Measurements from ENCODE around the gene SLC5A1.
A peak's percentile ranks its signal among the peaks of the same experiment; 100 is the strongest.

The SLC5A1 gene

DNA sequence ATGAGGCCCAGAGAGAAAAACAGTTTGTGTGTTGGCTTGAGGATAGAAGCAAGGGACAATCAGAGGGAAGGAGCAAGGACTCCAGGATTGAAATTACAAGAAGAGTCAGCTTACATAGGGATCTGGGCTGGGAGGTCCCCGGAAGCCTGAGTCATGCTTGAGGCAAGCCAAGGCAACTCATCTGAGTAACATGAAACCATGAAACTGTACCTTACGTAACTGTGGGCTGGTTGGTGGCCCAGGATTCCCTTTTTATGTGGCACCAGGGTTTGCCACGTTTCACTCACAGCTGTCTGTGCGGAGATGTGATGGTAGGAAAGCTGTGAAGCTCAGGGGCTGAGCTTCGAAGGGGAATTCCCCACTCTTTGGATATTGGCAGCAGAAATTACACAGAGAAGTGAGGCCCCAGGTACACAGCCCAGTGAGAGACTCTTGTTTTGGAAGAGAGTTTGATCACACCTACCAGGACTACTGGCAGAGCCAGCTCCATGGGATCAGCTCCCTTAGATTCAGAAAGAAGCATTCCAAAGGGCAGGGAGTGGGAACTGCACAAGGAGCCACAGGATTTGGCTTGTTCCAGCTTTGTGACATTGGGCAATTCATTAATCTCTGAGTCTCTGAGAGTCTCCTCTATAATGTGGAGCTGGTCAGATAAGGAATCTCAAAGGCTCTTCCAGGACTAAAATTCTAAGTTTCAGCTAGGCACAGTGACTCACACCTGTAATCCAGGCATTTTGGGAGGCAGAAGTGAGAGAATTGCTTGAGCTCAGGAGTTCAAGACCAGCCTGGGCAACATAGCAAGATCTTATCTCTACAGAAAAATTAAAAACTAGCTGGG lies 7.8 kb downstream of the SLC5A1 start:
- DNase-seq, result no peak

- no peak for DNase-seq
Observed at GRCh38 chr22:32052244-32052643, 9.2 kb downstream of the SLC5A1 start.

DNA sequence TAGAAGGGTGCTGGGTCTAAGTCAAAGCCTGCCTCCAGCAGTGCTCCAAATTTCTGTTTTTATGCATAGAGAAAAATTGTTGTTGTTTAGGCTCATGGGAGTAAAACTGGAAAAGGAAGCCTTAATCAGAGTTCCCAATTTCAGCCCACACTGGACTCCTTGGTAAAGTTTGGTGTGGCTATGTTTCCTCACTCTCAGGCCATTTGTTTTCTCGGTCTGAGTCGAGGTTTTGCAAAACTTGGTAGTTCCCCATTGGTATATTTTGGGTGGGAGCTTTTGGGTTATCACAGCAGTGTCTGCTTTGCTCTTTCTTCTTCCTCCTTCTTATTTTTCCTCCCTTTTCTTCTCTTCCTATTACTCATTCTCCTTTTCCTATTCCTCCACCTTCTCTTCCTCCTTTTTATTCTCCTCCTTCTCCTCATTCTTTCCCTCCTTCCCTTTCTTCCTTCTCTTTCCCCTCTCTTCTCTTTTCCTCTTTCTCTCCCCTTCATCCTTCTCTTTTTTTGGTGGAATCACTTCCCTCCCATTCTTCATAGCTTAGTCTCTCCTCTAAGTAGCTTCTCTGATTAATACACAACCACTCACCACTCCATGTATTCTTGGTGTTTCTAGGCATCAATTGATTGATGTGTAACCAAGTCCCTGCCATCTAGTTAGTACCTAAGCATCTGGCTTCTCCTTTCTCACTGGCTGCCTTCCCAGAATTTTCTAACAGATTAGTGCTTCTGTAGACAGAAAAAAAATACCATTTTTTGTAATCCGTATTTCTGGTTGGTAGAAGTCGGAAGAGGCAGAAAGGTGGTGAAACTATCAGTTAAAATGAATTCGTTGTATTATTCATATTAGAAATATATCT lies 10.1 kb downstream of the SLC5A1 start:
- DNase-seq, result no peak

- DNase-seq, result no peak
Observed at GRCh38 chr22:32055069-32055468, 12.0 kb downstream of the SLC5A1 start.

- no peak for DNase-seq
Observed at GRCh38 chr22:32058656-32059260, 15.7 kb downstream of the SLC5A1 start.

DNA sequence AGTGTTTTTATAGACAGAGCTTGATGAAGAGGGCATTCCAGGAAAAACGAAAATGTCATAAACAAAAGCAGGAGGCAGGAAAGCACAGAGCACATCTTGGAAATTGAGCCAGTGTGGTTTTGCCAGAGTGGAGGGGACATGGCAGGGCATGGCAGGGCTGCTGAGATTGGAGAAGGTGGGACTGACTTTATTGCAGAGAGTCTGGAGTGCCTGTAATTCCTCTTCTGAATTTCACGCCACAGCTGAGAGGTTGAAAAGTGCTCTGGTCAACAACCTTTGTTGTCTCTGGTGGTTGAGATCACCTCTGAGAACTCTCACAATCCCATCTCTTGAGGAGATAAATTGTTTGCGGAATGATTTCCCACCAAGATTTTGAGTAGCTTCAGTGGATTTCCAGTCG lies 16.4 kb downstream of the SLC5A1 start:
- no peak for DNase-seq

DNA sequence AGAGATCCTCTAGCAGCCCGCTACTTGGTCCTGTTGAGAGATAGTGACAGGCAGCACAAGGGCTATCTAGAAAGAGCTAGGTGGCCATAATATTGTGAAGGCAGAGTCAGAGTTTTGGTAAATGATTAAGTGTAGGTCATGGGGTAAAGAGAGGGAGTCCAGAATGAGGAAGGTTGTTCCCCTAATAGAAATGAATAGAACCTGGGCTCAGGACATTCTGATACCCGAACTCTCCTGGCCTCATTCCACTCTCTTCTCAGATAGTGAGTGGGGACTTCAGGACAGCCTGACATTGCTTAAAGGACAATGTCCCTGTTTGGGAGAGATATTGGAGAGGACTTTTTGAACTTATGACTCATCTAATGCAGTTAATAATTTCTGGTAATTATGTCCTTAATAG lies 20.6 kb downstream of the SLC5A1 start:
- no peak for DNase-seq

DNA sequence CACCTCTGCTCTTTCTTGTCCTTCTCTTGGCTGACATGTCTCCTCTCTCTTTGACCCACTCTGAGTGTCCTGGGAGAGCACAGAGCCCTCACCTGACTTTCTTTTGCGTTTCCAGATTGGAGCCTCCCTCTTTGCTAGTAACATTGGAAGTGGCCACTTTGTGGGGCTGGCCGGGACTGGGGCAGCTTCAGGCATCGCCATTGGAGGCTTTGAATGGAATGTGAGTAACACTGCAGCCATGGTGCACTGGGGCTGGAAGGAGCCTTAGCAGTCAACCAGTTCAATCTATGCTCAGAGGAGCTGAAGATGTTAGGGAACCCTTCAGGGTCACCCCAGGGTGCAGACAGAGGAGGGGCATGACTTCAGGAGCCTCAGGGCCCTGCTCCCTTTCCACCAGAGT lies 23.8 kb downstream of the SLC5A1 start:
- no peak for DNase-seq

DNA sequence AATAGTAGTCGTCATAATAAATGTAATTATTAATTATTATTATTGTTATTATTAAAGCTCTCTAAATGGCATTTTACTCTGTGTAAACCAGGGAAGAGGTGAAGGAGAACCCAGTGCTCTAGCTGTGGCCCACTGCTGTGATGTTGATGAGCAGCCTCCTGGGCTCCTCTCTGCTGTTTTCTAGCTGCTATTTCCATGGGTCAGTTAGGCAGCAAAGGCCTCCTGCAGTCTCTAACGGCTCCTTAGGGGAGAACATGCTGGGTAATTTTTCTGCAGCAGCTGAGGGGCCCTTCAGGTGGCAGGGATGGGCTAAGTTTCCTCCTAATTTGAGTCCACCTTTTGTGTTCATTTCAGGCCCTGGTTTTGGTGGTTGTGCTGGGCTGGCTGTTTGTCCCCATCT lies 24.6 kb downstream of the SLC5A1 start:
- DNase-seq, result no peak

DNA sequence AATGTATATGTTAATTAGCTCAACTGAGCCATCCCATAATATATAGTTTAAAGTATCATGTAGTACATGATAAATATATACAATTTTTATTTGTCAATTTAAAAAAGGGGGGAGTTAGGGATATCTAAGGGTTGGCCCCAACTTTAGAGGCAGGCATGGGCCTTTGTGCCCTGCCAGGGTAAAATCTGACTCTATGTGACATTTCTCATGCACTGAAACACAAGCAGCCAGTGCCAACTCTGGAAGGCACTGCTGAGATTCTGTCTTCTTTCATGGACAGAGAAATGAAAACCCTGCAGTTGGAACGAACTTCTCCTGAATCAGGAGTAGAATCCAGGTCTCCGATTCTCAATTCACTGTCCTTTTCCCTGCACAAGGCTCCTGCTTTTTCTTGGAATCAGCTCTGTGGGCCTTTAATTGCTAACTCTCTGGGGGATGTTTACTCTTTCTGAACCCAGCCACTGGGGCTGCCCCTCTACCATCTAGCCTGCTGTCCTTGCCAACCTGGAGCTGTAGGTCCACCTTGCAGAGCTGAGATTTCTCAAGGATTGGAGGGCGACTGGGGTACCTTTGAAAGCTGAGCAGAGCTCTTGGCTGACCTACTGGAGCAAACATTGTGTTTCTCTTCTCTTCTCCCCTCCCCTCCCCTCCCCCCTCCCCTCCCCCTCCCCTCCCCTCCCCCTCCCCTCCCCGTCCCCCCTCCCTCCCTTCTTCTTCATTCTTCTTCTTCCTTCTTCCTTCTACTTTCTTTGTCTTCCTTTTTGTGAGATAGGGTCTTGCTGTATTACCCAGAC lies 26.7 kb downstream of the SLC5A1 start:
- no peak for DNase-seq

- DNase-seq, result no peak
Observed at GRCh38 chr22:32073262-32073661, 30.2 kb downstream of the SLC5A1 start.

- DNase-seq, result no peak
Observed at GRCh38 chr22:32073823-32074380, 30.8 kb downstream of the SLC5A1 start.

GRCh38 chr22:32075997-32076760 lies 33.1 kb downstream of the SLC5A1 start:
- no peak for DNase-seq

GRCh38 chr22:32076761-32077084 lies 33.7 kb downstream of the SLC5A1 start:
- no peak for DNase-seq

DNA sequence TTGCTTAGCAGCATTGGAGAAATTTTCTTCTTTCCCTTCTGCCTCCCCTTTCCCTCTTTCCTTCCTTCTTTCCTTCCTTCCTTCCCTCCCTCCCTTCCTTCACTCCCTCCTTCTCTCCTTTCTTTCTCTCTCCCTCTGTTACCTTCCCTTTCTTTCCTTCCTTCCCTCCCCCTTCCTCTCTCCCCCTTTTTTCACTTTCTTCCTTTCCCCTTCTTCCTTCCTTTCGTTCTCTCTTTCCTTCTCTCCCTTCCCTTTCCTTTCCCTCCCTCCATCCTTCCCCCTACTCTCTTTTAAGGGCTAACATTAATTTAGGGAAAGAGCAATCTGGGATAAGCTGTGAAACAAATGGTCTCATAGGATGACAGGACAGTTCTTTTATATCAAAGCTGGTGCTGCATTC lies 34.1 kb downstream of the SLC5A1 start:
- DNase-seq, result no peak

DNA sequence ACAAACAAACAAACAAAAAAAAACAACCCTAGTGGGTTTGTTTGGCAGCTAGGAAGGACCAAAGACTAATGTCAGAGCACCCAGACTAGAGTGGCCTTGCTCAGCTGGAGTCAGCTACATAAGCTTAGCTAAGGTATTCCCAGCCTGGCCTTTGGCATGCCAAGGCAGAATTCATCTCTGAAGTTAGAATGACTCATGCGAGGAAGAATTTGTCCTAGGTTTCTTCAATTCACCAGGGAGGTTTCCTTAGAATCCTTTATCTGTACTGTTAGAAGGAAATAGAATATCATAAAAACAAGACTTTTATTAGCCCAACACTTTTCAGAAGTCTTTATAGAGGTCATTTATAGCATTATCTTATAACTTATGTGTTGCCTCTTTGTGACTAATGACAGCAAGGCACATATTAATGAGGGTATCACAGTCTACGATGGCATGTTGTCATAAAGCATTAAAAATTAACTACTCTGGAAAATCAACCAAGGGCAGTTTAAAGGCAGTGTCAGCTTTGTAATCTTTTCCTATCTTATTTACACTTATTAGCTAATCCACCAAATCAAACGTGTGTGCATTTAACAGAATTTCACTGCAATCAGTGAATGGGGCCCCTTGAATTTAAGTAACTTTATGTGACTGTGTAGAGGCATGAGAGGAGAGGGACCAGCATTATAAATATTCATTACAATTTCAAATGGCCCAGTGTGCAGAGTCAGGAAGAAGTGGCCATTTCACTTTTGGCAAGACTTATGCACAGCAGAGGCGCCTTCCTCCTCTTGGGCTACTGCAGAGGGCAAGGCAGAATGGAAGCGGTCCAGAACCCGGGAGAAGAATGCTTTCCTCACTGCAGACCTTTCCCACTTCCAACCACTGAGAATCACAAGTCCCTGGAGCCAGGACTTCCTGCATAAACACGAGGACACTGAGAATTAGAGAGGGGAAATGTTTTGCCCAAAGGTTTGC lies 36.3 kb downstream of the SLC5A1 start:
- DNase-seq, result peak in 1 of 56 donors; percentile 3

GRCh38 chr22:32080904-32081303 lies 37.8 kb downstream of the SLC5A1 start:
- DNase-seq, result peak in 8 of 56 donors; percentile 0 to 44 (median 5)

DNA sequence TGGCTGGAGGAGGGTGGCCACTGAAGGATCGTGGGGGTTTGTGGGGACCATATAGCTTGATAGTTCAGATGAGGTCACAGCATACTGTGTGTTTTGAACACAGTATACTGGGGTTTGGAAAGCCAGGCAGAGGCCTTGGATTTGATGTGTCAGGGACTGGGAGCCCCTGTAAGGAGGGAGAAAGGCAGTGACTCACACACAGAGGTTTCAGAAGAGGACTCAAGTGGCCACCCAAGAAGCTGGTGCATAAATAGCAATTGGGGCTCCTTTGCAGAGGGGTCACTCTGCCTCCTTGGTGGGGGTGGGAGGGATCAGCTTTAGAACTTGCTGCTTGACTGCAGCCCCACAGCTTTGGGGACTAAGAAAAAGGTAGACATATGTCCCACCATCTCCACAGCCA lies 39.3 kb downstream of the SLC5A1 start:
- DNase-seq, result no peak

GRCh38 chr22:32083000-32083399 lies 39.9 kb downstream of the SLC5A1 start:
- no peak for DNase-seq
